PC-9 (cell line): ENCODE data around the gene RPL39L.

Experiments
- CTCF ChIP-seq: fragments of 200-600 bp; sonication (generic); conservative IDR thresholded peaks from 2 replicates; pipeline ENCODE4 v1.6.1; 2017; ENCODE audit warnings: mixed run types, antibody characterized with exemption, mild to moderate bottlenecking, moderate library complexity
- EZH2 ChIP-seq: fragments of 200-600 bp; sonication (generic); IDR thresholded peaks from 2 replicates; pipeline ENCODE4 v1.8.0; 2017; ENCODE audit warnings: antibody characterized with exemption, low read depth

- TF ChIP-seq CTCF (no peak), EZH2 (no peak)
These were observed 31.3 kb downstream of the RPL39L start for GRCh38 chr3:187107989-187108388.
